PFSK-1 (cell line): Measurements from ENCODE around the gene TMOD3.

Source experiments
- FOXP2 ChIP-seq: optimal IDR thresholded peaks from 2 replicates; pipeline ENCODE3; 2011; ENCODE audit warnings: borderline replicate concordance, control low read depth, inconsistent platforms; ENCODE audit not compliant: insufficient read depth; ENCODE audit errors: extremely low read length, extremely low read depth
- POLR2AphosphoS5 ChIP-seq: IDR thresholded peaks from 2 replicates; pipeline ENCODE4 v1.6.1; 2012; ENCODE audit warnings: low read depth, mild to moderate bottlenecking, control low read depth, low read length, moderate library complexity
- REST ChIP-seq, 2 experiments: IDR thresholded peaks; 2 replicates each; pipeline versions ENCODE4 v1.6.1 to v1.8.0; 2011 to 2012; ENCODE audit warnings: low read depth in 2 of 2, low read length in 2 of 2, control low read depth in 1 of 2, inconsistent platforms in 1 of 2, mild to moderate bottlenecking in 1 of 2, moderate library complexity in 1 of 2; ENCODE audit not compliant: insufficient read depth in 1 of 2
- TAF1 ChIP-seq: IDR thresholded peaks from 2 replicates; pipeline ENCODE4 v1.6.1; 2012; ENCODE audit warnings: low read length, control low read depth, borderline replicate concordance; ENCODE audit not compliant: insufficient read depth

DNA sequence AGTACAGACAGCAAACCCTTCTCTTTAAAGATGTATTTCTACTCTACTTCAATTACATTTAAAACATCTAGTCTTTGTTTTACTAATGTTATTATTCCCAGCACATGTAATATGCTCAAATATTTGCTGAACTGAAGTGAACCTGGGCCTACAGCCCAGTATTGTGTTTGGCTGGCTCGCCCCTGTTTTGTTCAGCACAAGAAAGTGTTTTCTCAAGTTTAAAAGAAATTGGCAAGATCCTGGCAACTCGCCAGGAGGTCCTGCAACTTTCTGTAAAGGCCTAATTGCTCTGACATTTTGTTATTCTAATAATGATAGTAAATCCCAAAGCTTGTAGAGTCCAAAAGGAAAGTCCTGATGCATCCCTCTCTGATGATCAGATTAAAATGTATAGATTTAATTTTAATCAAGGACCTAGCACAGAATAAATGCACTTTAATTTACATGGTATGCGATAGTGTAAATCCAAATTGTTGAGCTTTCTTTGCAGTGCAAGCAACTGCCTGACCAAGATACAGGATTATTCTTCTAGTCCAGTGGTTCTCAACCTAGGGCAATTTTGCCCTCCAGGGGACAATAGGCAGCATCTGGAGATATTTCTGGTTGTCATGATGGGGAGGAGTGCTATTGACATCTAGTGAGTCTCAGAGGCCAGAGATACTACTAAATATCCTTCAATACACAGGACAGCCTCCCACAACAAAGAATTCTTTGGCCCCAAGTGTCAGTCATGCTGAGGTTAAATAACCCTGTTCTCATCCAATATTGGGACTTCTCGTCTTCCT lies 35.7 kb upstream of the TMOD3 start:
- TF ChIP-seq POLR2AphosphoS5 (no peak), REST (IDR thresholded peaks at IDR 0.05; ENCODE audit: insufficient read depth in 1 of 2, low read depth in 2 of 2, low read length in 2 of 2) (no peak), TAF1 (no peak), FOXP2 (no peak)
